NCI-H1436 treated with DMSO at 0.1 percent for 48 hours (cell line): ENCODE measurements around the gene LBH.
A peak's percentile ranks its signal among the peaks of the same experiment; 100 is the strongest.

Experiments used
- DNase-seq: peaks from one replicate; lab custom pipeline; 2025; lab: John Stamatoyannopoulos, UW

The LBH gene

GRCh38 chr2:30231212-30231995 lies at the start of gene LBH:
TSS of gene LBH (plus strand) at chr2:30231534. CDS start at chr2:30231739, 205 bp downstream.
- peak; percentile 34 for DNase-seq

GRCh38 chr2:30184035-30184434 lies 47.3 kb upstream of the LBH start:
- DNase-seq, result no peak

- no peak for DNase-seq
Measured at GRCh38 chr2:30185178-30185577, 46.2 kb upstream of the LBH start.

- no peak for DNase-seq
Measured at GRCh38 chr2:30188292-30188691, 43.0 kb upstream of the LBH start.

GRCh38 chr2:30190637-30191036 lies 40.7 kb upstream of the LBH start:
- DNase-seq, result no peak

- no peak for DNase-seq
Measured at GRCh38 chr2:30191107-30191506, 40.2 kb upstream of the LBH start.

GRCh38 chr2:30191819-30192271 lies 39.5 kb upstream of the LBH start:
- no peak for DNase-seq

- no peak for DNase-seq
Measured at GRCh38 chr2:30192314-30192713, 39.0 kb upstream of the LBH start.

GRCh38 chr2:30193104-30193681 lies 38.1 kb upstream of the LBH start:
- DNase-seq, result no peak

GRCh38 chr2:30194421-30194820 lies 36.9 kb upstream of the LBH start:
- DNase-seq, result no peak

- no peak for DNase-seq
Measured at GRCh38 chr2:30195016-30195415, 36.3 kb upstream of the LBH start.

GRCh38 chr2:30197570-30198192 lies 33.7 kb upstream of the LBH start:
- DNase-seq, result no peak

GRCh38 chr2:30201990-30202389 lies 29.3 kb upstream of the LBH start:
- DNase-seq, result no peak

- DNase-seq, result no peak
Measured at GRCh38 chr2:30203156-30203555, 28.2 kb upstream of the LBH start.

GRCh38 chr2:30204281-30204680 lies 27.1 kb upstream of the LBH start:
- DNase-seq, result no peak

GRCh38 chr2:30205456-30205855 lies 25.9 kb upstream of the LBH start:
- no peak for DNase-seq

- DNase-seq, result no peak
Measured at GRCh38 chr2:30206461-30207430, 24.6 kb upstream of the LBH start.

- no peak for DNase-seq
Measured at GRCh38 chr2:30208453-30208852, 22.9 kb upstream of the LBH start.

GRCh38 chr2:30209227-30209626 lies 22.1 kb upstream of the LBH start:
- DNase-seq, result no peak

- DNase-seq, result no peak
Measured at GRCh38 chr2:30213326-30213725, 18.0 kb upstream of the LBH start.

- DNase-seq, result no peak
Measured at GRCh38 chr2:30213907-30214463, 17.3 kb upstream of the LBH start.

- no peak for DNase-seq
Measured at GRCh38 chr2:30216157-30216556, 15.2 kb upstream of the LBH start.
